GM19438 (cell line): ENCODE measurements around the gene BMX.

Experiments used
- ATAC-seq: cut with Tn5 transposase; IDR thresholded peaks from one replicate; pipeline ENCODE4 v1.9.1; 2021; ENCODE audit warnings: low read depth; ENCODE audit not compliant: unreplicated experiment

BMX gene

GRCh38 chrX:15567267-15567666 is 66.7 kb downstream of the BMX start:
- no peak for ATAC-seq

DNA sequence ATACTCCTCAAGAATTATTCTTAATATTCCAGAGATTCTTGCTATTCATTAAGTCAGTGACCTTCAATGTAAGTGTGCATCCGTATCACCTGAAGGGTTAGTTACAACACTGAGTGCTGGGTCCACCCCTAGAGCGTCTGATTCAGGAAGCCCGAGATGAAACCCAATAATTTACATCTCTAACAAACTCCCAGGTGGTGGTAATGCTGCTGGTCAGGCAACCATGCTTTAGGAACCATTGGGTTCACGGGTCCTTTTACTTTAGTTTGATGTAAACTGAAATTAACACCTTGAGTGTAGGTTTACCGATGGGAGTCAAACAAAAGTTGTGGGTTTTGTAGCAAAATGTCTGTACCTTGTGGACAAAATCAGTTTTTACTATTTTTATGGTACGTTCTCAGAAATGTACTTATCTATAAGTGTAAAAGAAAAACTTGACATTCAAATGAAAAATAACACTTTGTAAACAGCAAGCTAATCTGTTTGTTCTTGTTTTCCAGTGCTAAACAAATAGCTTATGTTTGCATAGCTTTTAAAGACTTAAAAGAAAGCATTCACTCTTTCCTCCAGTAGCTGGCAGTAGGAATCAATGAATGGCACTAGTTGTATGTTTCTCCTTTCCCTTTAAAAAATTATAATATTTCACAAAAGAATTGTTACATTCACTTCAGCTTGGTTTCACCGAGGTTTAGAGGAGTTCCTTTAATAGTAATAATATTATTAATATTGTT is 67.4 kb downstream of the BMX start:
- ATAC-seq, result no peak

- ATAC-seq, result no peak
These were observed 69.5 kb downstream of the BMX start for GRCh38 chrX:15570145-15570544.

GRCh38 chrX:15574017-15574416 is 73.4 kb downstream of the BMX start:
- ATAC-seq, result no peak

GRCh38 chrX:15576019-15576418 is 75.4 kb downstream of the BMX start:
- no peak for ATAC-seq

- ATAC-seq, result no peak
These were observed 79.5 kb downstream of the BMX start for GRCh38 chrX:15579778-15580747.

DNA sequence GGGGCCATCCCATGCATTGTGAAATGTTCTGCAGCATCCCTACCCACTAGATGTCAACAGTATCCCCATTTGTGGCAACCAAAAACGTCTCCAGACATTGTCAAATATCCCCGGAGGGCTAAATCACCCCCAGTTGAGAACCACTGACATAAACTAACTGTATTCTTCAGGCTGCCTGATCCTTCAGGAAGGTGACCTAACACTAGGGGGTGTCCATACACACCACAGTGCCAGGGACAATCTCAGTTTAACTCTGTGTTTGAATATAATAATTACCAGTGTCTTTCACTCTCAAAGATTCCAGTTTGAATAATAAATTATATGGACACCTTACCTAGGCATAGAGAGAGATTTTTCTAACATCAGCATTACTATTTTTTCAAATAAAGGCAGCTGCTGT is 93.8 kb downstream of the BMX start:
- ATAC-seq, result no peak

- no peak for ATAC-seq
These were observed 97.4 kb downstream of the BMX start for GRCh38 chrX:15598026-15598425.

- no peak for ATAC-seq
These were observed 98.9 kb downstream of the BMX start for GRCh38 chrX:15599461-15599860.

DNA sequence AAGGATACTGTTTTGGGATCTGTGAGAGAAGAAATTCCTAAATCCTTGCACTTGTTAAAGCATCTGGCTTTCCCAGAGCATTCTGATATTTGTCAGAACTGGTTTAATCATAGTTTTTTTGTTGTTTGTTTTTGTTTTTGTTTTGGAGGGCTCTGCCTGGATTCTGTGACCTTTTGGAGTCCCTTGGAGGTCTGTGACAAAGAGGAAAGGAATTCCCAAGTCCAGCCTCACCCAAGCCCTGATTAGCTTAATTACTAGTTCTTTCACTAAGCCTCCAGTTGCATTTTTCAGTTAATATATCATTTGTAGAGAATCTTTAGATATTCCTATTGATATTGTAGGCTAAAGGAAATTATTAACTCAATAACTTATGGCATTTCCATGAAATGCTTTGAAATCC is 99.4 kb downstream of the BMX start:
- ATAC-seq, result no peak

DNA sequence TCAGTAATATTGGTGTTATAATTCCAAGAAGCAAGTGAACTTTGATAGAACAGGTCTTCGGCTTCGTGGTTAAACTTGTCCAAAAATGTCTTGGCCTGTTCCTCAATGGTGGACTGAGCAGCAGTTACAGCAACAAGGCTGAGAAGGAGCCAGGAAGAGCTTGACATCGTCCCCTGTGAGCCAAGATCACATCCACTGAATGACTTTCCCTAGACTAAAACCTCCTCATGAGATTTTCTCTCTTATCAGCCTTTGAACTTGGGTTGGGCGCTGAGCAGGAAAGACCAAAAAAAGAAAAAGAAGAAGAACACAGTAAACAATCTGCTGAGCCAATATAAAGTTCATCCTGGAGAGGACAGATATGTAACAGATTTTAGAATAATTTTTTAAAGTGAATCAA is 100.1 kb downstream of the BMX start, which contains the start of gene ACE2:
Gene ACE2, minus strand, starts transcription at position 216 of the 400 bp plus-strand sequence. Its CDS starts 49 bp downstream, at position 167.
- no peak for ATAC-seq

DNA sequence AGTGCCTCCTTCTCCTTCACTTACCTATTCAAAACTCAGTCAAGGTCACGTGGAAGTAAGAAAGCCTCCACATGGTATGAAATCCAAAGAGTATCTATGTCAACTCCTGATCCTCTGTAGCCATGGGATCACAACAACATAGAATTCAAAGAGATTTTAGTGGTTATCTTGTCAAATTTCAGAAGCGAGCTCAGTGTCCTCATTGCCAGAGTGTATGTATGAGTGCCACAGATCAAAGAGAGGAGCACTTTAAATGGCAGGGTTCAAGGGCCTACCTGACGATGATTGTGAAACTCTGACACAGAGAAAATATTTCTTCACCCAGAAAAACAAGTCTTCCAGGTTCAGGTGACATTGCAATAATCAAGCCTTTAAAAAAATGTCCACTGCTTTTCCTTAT is 101.3 kb downstream of the BMX start:
- no peak for ATAC-seq

GRCh38 chrX:15602761-15603160 is 102.2 kb downstream of the BMX start:
- ATAC-seq, result no peak

DNA sequence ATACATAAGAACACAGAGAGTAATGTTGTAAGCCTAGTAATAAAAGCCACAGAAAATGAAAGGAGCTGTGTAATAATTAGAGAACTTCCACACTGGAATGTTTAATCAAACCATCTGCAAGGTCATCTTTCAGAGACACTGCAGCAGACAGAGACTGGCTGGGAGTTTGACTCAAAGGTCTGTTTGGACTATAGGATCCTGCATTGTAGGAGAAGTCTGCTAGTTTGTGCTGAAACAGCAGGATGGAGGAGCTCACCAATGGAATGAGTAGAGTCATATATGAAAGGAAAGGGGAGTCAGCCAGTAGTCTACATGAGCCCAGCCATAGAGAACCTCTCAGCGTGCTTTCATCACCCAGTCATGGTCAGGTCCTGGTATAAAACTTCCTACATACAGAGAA is 104.6 kb downstream of the BMX start:
- no peak for ATAC-seq
